ENCODE measurements around the gene ZSCAN5A. TPM values are rescaled to one million over a fixed set of nuclear protein-coding genes. Genes with fewer than 3 reads are reported as not detected.
"Not testable (repeated sequence)": the region's sequence is repeated elsewhere in the genome, so short reads cannot be mapped to it uniquely, and the experiment has no call there.

The ZSCAN5A gene
- total RNA-seq, 1 donor from 2014 or later = 13.3 TPM

DNA sequence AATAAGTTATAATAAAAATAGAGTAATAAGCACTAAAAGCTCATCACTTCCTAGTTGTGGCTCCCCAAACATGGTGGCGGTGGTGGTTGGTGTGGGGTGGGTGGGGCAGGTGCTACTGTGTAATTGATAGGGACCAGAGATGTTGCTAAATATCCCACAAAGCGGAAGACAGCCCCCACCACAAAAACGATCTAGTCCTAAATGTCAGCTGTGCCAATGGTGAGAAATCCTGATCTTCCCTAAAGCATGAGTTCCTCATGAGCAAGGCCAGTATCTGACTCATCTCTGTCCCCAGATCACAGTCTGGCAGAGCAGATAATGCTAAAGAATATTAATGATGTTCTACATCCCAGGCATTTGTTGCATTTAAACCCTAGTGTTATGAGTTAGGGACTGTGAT lies 44.0 kb downstream of the ZSCAN5A start:
- Histone ChIP-seq H3K4me1 (no peaks in the 10 kb centered on the region), H3K4me3 (no peak overlapping the region), H3K36me3 (no peaks in the 10 kb centered on the region), H3K9me3 (no peaks in the 10 kb centered on the region), H3K27ac (no peak overlapping the region), H3K27me3 (no peaks in the 10 kb centered on the region)
- no peak for DNase-seq (ENCODE audit: low spot score in 2 of 2)
- TF ChIP-seq, protein P1, sequence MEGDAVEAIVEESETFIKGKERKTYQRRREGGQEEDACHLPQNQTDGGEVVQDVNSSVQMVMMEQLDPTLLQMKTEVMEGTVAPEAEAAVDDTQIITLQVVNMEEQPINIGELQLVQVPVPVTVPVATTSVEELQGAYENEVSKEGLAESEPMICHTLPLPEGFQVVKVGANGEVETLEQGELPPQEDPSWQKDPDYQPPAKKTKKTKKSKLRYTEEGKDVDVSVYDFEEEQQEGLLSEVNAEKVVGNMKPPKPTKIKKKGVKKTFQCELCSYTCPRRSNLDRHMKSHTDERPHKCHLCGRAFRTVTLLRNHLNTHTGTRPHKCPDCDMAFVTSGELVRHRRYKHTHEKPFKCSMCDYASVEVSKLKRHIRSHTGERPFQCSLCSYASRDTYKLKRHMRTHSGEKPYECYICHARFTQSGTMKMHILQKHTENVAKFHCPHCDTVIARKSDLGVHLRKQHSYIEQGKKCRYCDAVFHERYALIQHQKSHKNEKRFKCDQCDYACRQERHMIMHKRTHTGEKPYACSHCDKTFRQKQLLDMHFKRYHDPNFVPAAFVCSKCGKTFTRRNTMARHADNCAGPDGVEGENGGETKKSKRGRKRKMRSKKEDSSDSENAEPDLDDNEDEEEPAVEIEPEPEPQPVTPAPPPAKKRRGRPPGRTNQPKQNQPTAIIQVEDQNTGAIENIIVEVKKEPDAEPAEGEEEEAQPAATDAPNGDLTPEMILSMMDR (IDR thresholded peaks at IDR 0.05) = no peak
- intact Hi-C loops (cut with DNase I) = no loop called here

DNA sequence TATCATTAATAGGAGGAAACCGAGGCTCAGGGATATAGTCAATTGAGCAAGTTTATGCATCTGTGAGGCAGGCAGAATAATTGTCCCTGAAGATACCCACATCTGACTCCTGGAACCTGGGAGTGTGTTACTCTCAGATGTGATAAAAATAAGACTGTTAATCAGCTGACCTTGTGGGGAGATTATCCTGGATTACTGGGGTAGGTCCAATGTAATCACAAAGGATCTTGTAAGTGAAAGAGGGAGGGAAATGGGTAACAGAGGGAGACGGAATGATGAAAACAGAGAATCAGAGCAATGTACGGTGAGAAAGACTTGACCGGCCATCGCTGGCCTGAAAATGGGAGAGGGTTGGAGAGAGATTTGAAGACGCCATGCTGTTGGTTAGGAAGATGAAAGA lies 45.3 kb downstream of the ZSCAN5A start:
- Histone ChIP-seq H3K36me3 (no peaks in the 10 kb centered on the region), H3K27ac (no peak overlapping the region), H3K4me3 (no peak overlapping the region), H3K9me3 (no peaks in the 10 kb centered on the region), H3K27me3 (no peaks in the 10 kb centered on the region), H3K4me1 (no peaks in the 10 kb centered on the region)
- DNase-seq (ENCODE audit: low spot score in 2 of 2) = no peak
- intact Hi-C loops (cut with DNase I) = no loop called here
- TF ChIP-seq, protein P1 (IDR thresholded peaks at IDR 0.05) = no peak

DNA sequence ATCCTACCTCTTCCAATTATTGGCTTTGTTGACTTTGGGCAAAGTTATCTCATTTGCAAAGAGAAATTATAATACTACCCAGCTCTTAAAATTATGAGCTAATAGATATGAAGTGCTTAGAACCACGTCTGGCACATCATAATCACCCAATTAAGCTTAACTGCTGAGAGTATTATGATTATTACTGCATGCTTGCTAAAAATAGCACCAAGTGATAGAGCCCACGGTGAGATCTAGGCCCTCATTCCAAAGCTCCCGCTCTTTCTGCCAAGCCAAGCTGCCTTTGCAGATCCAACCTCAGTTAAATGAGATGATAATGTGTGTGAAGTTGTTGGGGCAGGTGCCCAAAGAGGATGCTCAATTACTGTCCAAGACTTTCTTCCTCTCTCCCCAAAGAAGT lies 48.6 kb downstream of the ZSCAN5A start:
- no peaks in the 10 kb centered on the region for H3K4me1 ChIP-seq
- TF ChIP-seq, protein P1 (IDR thresholded peaks at IDR 0.05) = no peak
- H3K9me3 ChIP-seq = no peaks in the 10 kb centered on the region
- H3K27ac ChIP-seq = no peak overlapping the region
- no peaks in the 10 kb centered on the region for H3K27me3 ChIP-seq
- DNase-seq (ENCODE audit: low spot score in 2 of 2) = no peak
- intact Hi-C loops (cut with DNase I) = no loop called here
- no peaks in the 10 kb centered on the region for H3K36me3 ChIP-seq
- H3K4me3 ChIP-seq = no peak overlapping the region

DNA sequence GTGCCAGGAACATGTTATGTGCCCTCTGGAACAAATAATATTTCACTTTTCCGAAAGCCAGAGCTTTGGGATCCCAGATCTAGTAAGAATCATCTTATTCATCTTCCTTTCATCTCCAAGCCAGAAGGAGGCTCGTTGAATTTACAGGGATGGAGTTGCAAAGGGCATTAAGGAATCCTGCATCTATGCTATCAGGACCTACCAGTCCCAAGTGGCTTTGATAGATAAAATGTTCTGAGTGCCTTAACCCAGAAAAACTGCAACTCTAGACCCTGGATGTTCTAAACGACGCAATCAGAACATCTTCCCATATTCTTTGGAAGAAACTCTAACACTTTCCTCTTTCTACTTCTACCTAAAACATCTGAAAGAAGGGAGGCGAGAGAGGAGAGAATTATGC lies 51.3 kb downstream of the ZSCAN5A start:
- Histone ChIP-seq H3K36me3 (no peaks in the 10 kb centered on the region), H3K4me1 (no peaks in the 10 kb centered on the region), H3K27me3 (no peaks in the 10 kb centered on the region), H3K4me3 (no peak overlapping the region), H3K9me3 (no peaks in the 10 kb centered on the region), H3K27ac (no peak overlapping the region)
- TF ChIP-seq, protein P1 (IDR thresholded peaks at IDR 0.05) = no peak
- DNase-seq (ENCODE audit: low spot score in 2 of 2) = no peak
- intact Hi-C loops (cut with DNase I) = no loop called here

DNA sequence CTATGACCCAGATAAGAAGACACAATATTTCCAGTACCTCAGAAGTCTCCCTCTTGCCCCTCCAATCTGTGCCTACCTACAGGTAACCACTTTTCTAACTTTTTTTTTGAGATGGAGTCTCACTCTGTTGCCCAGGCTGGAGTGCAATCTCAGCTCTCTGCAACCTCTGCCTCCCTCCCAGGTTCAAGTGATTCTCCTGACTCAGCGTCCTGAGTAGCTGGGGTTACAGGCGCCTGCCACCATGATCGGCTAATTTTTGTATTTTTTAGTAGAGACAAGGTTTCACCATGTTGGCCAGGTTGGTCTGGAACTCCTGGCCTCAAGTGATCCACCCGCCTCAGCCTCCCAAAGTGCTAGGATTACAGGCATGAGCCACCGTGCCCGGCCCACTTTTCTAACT lies 52.7 kb downstream of the ZSCAN5A start:
- H3K4me3 ChIP-seq; H3K4me1 ChIP-seq; H3K9me3 ChIP-seq; H3K27me3 ChIP-seq; intact Hi-C loops (cut with DNase I); DNase-seq (ENCODE audit: low spot score in 2 of 2); H3K36me3 ChIP-seq; H3K27ac ChIP-seq: not testable (repeated sequence)

DNA sequence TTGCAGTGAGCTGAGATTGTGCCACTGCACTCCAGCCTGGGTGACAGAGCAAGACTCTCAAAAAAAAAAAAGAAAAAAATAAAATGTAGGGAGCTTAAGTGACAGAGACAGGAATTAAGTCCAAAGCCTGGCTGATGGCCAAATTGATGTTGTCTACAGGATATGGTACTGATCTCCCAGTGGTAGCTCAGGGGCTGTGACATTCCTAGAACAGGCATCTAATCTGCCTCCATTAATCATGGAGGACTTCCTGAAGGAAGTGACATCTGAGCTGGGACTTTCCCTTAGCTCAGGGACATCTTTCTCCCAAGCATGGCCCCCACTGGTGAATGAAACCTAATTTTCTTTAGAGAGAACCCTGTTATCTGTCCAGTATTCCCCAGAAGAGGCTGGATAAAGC lies 53.5 kb downstream of the ZSCAN5A start:
- no peak overlapping the region for H3K4me3 ChIP-seq
- intact Hi-C loops (cut with DNase I) = no loop called here
- no peaks in the 10 kb centered on the region for H3K27me3 ChIP-seq

More for the DNA sequence above, 53.5 kb downstream of the ZSCAN5A start:
- no peak for DNase-seq (ENCODE audit: low spot score in 2 of 2)
- H3K36me3 ChIP-seq = no peaks in the 10 kb centered on the region
- TF ChIP-seq, protein P1 (IDR thresholded peaks at IDR 0.05) = no peak
- no peaks in the 10 kb centered on the region for H3K9me3 ChIP-seq
- no peak overlapping the region for H3K27ac ChIP-seq
- no peaks in the 10 kb centered on the region for H3K4me1 ChIP-seq
